Stimulated activated naive CD8-positive, alpha-beta T cell treated with anti-CD3 and anti-CD28 coated beads, Interleukin-15, Interleukin-2, amounts not matched to agents 100 ng/mL and 50 ng/mL, for 24 hours (primary cell): Measurements from ENCODE around the gene DOC2B.
"Not testable (repeated sequence)": the region's sequence is repeated elsewhere in the genome, so short reads cannot be mapped to it uniquely, and the experiment has no call there.

Experiments used
- H3K27ac Mint-ChIP-seq: one replicate; pipeline ENCODE4 v1.8.0; 2021; ENCODE audit warnings: mild to moderate bottlenecking, mixed read lengths
- H3K27me3 Mint-ChIP-seq: one replicate; pipeline ENCODE4 v1.8.0; 2021; ENCODE audit warnings: mixed read lengths
- H3K36me3 Mint-ChIP-seq: one replicate; pipeline ENCODE4 v1.8.0; 2021; ENCODE audit warnings: low read depth, mixed read lengths
- H3K4me1 Mint-ChIP-seq: one replicate; pipeline ENCODE4 v1.8.0; 2021; ENCODE audit warnings: low read depth, mixed read lengths
- H3K4me3 Mint-ChIP-seq: one replicate; pipeline ENCODE4 v1.8.0; 2021; ENCODE audit warnings: mild to moderate bottlenecking, mixed read lengths
- H3K9me3 Mint-ChIP-seq: one replicate; pipeline ENCODE4 v1.8.0; 2021; ENCODE audit warnings: mixed read lengths

DOC2B gene

DNA sequence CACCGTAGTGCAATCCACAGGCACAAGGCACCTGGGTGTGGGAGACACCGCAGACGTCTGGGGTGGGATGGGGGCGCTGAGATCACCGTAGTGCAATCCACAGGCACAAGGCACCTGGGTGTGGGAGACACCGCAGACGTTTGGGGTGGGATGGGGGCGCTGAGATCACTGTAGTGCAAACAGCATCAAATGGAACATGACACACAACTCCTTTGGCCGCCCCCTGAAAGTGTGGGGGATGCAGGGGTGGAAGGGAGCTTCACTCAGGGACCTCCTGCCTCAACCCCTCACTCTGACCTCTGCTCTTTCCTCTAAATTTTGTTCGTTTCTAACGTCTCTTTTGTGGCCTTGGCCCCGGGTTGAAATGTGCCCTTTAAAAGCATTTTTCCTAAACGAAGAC lies 20.3 kb upstream of the DOC2B start:
- H3K4me1 Mint-ChIP-seq, H3K27ac Mint-ChIP-seq: not testable (repeated sequence)

DNA sequence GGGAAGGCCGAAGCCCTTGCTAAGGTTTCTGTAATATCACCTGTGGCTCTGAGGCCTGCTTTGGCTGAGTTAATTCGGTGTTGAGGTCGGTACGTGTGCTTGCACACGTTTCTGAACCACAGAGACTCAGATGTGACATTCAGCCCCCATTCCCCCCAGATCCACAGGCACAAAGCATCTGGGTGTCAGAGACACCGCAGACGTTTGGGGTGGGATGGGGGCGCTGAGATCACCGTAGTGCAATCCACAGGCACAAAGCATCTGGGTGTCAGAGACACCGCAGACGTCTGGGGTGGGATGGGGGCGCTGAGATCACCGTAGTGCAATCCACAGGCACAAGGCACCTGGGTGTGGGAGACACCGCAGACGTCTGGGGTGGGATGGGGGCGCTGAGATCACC lies 19.8 kb upstream of the DOC2B start:
- H3K36me3 Mint-ChIP-seq, H3K9me3 Mint-ChIP-seq, H3K4me3 Mint-ChIP-seq, H3K4me1 Mint-ChIP-seq, H3K27ac Mint-ChIP-seq: not testable (repeated sequence)
- peaks cover 10% of the 10 kb centered on the region for H3K27me3 Mint-ChIP-seq

More for the DNA sequence above, 20.3 kb upstream of the DOC2B start:
- H3K27me3 Mint-ChIP-seq, result peaks cover 10% of the 10 kb centered on the region
- not testable (repeated sequence) for H3K4me3 Mint-ChIP-seq, H3K36me3 Mint-ChIP-seq, H3K9me3 Mint-ChIP-seq

DNA sequence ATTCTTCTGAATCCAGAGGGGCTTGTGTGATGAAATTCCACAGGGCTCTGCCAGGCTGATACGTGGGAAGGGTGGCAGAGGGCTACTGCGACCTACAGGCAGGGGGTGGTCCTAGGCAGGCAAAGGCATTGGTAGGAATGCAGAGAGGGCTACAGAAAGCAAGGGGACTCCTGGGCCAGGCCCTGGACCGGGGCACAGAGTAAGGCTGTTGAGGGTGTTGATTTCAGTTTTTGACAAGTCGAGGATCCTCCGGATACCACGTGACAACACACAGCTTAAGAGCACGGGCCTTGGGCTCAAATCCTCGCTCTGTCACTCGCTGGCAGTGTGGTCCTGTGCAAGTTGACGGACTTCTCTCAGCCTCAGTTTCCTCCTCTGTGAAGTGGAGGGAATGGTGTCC lies 19.1 kb upstream of the DOC2B start:
- H3K27ac Mint-ChIP-seq, result no peak overlapping the region
- H3K27me3 Mint-ChIP-seq, result peaks cover 10% of the 10 kb centered on the region
- no peaks in the 10 kb centered on the region for H3K36me3 Mint-ChIP-seq
- no peaks in the 10 kb centered on the region for H3K4me1 Mint-ChIP-seq
- H3K9me3 Mint-ChIP-seq, result no peaks in the 10 kb centered on the region
- H3K4me3 Mint-ChIP-seq, result no peak overlapping the region

DNA sequence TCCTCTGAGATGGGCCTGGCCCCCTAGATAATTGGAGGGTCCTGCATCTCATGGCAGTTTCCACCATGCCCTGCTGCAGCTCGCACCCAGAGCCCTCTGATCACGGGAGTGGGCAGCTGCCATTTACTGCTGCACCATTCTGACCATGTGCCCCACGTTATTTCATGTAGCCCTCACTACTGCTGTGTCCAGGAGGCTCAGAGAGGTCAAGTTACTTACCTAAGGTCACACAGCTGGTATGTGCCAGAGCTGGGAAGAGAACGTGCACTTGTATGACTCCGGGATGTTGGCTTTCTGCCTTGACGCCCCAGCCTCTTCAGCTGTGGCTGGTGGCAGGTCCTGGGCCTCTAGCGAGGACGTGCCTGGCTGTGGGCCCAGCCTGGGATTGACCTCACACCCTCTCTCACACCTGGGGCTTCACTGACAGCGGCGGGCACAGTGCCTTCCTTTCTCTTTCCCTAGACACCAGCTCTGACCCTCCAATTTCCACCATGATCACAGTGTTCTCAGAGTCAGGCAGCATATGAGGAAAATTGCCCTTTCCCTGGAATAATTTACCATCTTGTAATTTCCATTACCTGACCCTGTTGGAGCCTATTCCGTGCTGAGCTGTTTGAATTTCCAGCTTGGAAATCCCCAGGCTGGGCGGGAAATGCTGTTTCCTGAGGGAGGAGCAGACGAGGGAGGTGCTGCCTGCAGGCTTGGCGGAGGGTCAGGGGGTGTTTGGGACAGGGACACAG lies 18.5 kb upstream of the DOC2B start:
- Mint-ChIP-seq H3K4me3 (no peak overlapping the region), H3K4me1 (no peaks in the 10 kb centered on the region), H3K27me3 (peaks cover 10% of the 10 kb centered on the region), H3K9me3 (no peaks in the 10 kb centered on the region), H3K27ac (no peak overlapping the region), H3K36me3 (no peaks in the 10 kb centered on the region)

DNA sequence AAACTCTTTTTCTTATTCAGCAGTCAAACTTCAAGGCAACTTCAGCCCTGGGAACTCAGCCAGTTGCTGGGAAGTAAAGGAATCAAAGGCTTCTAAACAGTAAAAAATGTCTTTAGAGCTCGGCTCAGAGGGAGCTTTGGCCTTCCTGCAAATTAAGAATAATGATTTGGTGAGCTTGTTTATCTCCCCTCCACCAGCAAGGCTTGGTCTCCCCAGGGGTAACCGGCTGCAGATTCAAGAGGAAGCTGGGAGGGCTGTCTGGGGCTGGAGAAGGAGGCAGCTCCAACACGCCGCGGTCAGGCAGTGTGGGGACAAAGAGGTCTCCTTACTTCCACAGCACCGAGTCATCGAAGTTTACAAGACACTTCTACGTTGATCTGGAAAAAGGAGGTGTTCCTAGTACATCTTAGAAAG lies 17.7 kb upstream of the DOC2B start:
- H3K9me3 Mint-ChIP-seq, result no peaks in the 10 kb centered on the region
- no peaks in the 10 kb centered on the region for H3K4me1 Mint-ChIP-seq
- H3K27me3 Mint-ChIP-seq, result peaks cover 10% of the 10 kb centered on the region
- H3K4me3 Mint-ChIP-seq, result no peak overlapping the region
- H3K36me3 Mint-ChIP-seq, result no peaks in the 10 kb centered on the region
- H3K27ac Mint-ChIP-seq, result no peak overlapping the region

DNA sequence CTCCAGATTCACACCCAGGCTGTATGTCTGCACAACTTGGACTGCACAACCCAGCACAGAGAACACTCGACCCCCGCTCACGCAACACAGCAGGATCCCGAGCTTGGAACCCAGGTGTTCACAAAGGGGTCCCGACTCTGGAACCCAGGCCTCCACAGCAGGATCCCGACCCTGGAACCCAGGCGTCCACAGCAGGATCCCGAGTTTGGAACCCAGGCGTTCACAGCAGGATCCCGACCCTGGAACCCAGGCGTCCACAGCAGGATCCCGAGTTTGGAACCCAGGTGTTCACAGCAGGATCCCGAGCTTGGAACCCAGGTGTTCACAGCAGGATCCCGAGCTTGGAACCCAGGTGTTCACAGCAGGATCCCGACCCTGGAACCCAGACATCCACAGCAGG lies 16.8 kb upstream of the DOC2B start:
- H3K9me3 Mint-ChIP-seq, H3K4me1 Mint-ChIP-seq, H3K4me3 Mint-ChIP-seq, H3K36me3 Mint-ChIP-seq, H3K27ac Mint-ChIP-seq: not testable (repeated sequence)
- peaks cover 10% of the 10 kb centered on the region for H3K27me3 Mint-ChIP-seq

DNA sequence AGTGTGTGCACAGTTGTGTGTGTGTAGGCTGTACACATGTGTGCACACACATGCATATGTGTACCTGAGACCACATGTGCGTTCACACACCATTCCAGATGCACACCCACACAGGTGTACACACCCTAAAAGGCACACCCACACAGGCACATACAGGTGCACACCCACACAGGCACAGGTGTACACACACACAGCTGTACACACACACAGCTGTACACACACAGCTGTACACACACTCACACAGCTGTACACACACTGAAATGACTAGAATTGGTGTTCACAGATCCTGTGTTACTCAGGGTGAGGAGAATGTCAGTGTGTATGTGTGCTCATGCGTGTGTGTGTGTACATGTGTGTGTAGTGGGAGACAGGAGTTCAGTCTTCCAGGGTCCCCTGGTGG lies 15.9 kb upstream of the DOC2B start:
- peaks cover 10% of the 10 kb centered on the region for H3K27me3 Mint-ChIP-seq
- no peak overlapping the region for H3K27ac Mint-ChIP-seq
- H3K36me3 Mint-ChIP-seq, result no peaks in the 10 kb centered on the region
- no peak overlapping the region for H3K4me3 Mint-ChIP-seq
- H3K4me1 Mint-ChIP-seq, result no peaks in the 10 kb centered on the region
- H3K9me3 Mint-ChIP-seq, result no peaks in the 10 kb centered on the region

DNA sequence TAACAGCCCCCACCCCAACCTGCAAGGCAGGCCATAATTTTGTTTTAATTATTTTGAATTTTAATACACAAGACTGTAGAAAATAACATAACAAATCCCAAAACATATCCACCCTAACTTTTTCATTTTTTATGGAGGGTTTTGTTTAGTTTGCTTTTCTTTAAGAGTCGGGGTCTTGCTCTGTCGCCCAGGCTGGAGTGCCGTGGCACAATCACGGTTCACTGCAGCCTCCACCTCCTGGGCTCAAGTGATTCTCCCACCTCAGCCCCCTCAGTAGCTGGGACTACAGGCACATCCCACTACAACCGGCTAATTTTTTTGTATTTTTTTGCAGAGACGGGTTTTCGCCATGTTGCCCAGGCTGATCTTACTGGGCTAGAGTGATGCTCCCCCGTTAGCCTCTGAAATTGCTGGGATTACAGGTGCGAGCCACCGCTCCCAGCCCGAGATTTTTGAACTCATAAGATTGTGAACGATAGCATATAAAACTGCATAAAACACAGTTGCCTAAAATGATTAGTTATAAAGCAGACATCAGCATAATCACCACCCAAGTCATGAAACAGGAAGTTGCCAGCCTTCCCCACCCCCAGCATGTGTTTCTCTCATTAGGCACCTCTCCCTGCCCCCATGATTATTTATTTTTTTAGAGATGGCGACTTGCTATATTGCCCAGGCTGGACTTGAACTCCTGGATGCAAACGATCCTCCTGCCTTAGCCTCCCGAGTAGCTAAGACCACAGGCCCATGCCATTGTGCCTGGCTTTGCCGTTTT lies 13.6 kb upstream of the DOC2B start:
- no peaks in the 10 kb centered on the region for H3K9me3 Mint-ChIP-seq
- H3K27ac Mint-ChIP-seq, result no peak overlapping the region
- no peaks in the 10 kb centered on the region for H3K4me1 Mint-ChIP-seq
- no peak overlapping the region for H3K4me3 Mint-ChIP-seq
- H3K27me3 Mint-ChIP-seq, result peaks cover 5% of the 10 kb centered on the region
- H3K36me3 Mint-ChIP-seq, result no peaks in the 10 kb centered on the region

DNA sequence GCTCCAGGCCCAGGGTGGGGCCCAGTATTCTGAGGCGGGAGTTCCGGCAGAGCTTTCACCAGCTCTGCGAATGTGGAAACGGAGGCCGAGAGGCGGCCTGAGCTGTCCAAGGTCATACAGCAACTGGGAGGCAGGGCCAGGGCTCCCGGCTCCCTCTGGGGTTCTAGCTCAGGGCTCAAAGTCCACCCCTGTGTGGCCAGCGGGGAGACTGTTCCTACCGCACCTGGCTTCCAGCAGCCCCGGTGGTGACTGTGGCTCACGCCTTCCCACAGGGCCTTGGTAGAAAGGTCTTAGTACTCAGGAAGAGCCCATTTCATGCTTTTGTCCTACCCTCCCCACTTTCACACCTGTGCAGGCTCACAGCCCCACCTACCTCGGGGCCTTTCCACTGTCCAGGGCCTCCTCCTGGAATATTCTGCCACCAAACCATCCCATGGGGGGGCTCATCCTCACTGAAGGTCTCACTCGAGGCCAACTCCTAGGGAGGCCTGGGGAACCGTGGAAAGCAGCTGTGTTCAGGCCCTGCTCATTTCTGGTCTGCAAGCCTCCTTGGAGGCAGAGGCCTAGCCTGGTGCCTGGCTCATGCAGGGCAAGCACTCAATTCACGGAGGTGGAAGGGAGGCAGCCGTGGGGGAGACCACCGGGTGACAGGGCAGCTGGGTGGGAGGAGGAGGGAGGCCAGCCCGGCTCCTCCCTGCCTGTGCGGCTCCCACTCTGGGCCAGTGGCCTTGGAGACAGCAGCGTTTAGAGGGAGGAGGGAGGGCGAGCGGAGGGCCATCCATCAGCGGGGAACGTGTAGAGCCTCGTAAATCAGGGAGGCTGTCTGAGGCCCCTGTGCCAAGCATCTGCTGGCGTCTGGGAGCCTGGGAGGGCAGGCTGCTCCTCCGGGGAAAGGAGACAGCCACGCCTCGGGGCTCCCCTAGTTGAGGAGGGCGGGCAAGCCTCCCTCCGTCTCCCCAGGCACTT lies 12.7 kb upstream of the DOC2B start:
- no peak overlapping the region for H3K4me3 Mint-ChIP-seq
- no peak overlapping the region for H3K27ac Mint-ChIP-seq
- peaks cover 4% of the 10 kb centered on the region for H3K27me3 Mint-ChIP-seq
- H3K36me3 Mint-ChIP-seq, result no peaks in the 10 kb centered on the region
- no peaks in the 10 kb centered on the region for H3K9me3 Mint-ChIP-seq
- H3K4me1 Mint-ChIP-seq, result peaks cover 5% of the 10 kb centered on the region

DNA sequence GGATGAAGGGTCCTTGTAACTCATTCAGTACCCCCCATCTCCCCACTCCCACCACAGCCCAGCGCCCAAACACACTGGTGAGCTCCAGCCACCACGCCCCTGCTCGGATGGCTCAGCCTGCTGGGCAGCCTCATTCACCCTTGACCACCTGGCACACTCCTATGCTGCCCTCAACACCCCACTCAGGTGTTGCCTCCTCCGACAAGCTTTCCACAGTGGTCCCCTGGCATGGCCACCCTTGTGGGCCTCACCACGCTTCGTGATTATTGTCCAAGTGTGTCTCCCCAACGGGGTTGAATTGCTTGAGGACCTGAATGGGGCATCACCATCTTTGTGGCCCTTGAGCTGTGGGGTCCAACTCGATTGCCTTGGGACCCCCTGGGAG lies 12.0 kb upstream of the DOC2B start:
- Mint-ChIP-seq H3K27ac (no peak overlapping the region), H3K36me3 (no peaks in the 10 kb centered on the region), H3K4me3 (no peak overlapping the region), H3K9me3 (no peaks in the 10 kb centered on the region), H3K27me3 (peaks cover under 1% of the 10 kb centered on the region), H3K4me1 (peaks cover 9% of the 10 kb centered on the region)

DNA sequence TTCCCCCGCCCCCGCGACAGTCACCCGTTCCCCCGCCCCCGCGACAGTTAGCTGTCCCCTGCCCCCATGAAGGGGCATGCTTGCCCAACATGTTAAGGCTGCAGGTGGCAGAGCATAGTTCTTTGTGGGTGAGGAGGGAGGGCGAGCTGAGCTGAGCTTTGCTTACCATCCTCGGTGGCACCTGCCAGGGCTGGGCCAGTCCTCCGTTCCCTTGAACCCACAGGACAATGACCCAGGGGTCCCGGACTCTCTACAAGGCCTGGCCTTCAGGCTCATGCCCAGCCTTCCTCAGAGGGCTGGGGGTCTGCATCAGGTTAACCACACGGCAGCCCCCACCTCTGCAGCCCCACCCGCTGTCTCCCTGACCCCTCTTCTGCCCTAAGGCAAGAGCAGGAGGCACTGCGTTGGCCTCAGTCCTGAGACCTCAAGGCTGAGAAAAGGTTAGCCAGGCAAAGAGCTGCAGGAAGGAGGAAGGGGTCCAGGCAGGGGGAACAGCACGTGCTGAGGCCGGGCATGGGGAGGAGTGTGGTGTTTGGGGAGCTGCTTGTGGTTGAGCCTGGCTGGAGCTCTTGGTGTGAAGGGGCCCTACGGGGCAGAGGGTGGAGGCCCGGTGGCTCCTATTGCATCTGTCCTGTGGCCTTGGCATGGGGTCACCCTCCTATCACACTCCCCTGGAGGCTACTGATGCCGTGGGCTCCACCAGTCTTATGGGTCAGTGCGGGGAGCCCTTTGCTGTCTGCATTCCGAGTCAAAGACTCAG lies 11.4 kb upstream of the DOC2B start:
- Mint-ChIP-seq H3K4me3 (no peak overlapping the region), H3K4me1 (peaks cover 9% of the 10 kb centered on the region), H3K36me3 (no peaks in the 10 kb centered on the region), H3K27ac (no peak overlapping the region), H3K9me3 (no peaks in the 10 kb centered on the region), H3K27me3 (peaks cover 4% of the 10 kb centered on the region)

DNA sequence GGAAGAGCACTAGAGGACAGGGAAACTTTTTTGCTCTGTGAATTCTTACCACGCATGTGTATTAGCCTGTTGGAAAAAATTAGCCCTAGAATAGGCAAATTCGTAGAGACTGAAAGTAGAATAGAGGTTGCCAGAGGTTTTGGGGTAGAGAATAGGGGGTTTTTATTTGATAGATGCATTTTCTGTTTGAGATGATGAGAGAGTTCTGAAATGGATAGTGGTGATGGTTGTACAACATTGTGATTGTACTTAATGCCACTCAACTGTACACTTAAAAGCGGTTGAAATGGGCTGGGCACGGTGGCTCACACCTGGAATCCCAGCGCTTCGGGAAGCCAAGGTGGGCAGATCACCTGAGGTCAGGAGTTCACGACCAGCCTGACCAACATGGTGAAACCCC lies 8.0 kb upstream of the DOC2B start:
- Mint-ChIP-seq H3K9me3 (no peaks in the 10 kb centered on the region), H3K36me3 (no peaks in the 10 kb centered on the region), H3K27me3 (peaks cover 10% of the 10 kb centered on the region)

DNA sequence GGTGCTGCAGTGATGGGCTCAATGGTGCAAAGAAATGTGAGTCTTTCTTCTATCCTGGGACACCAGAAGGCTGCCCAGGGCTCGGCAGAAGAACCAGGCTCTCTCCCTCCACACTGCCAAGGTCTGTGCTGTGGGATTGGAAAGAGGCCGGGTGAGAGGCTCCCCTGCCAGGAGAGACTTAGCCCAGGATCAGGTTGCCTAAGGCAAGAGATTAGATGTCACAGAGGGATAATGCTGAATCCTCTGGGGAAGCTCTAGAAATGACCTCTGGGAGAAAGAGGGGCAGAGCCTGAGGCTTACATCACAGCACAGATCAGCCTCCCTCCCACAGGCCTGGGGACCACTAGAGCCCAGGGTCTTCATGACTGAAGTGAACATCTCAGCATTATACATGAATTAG lies 5.7 kb upstream of the DOC2B start:
- H3K36me3 Mint-ChIP-seq, result no peaks in the 10 kb centered on the region
- peaks cover 27% of the 10 kb centered on the region for H3K27me3 Mint-ChIP-seq
- H3K9me3 Mint-ChIP-seq, result no peaks in the 10 kb centered on the region
- H3K4me3 Mint-ChIP-seq, result no peak overlapping the region
- peaks cover 17% of the 10 kb centered on the region for H3K4me1 Mint-ChIP-seq
- no peak overlapping the region for H3K27ac Mint-ChIP-seq

More for the DNA sequence above, 8.0 kb upstream of the DOC2B start:
- Mint-ChIP-seq H3K27ac (no peak overlapping the region), H3K4me1 (peaks cover 16% of the 10 kb centered on the region), H3K4me3 (no peak overlapping the region)

DNA sequence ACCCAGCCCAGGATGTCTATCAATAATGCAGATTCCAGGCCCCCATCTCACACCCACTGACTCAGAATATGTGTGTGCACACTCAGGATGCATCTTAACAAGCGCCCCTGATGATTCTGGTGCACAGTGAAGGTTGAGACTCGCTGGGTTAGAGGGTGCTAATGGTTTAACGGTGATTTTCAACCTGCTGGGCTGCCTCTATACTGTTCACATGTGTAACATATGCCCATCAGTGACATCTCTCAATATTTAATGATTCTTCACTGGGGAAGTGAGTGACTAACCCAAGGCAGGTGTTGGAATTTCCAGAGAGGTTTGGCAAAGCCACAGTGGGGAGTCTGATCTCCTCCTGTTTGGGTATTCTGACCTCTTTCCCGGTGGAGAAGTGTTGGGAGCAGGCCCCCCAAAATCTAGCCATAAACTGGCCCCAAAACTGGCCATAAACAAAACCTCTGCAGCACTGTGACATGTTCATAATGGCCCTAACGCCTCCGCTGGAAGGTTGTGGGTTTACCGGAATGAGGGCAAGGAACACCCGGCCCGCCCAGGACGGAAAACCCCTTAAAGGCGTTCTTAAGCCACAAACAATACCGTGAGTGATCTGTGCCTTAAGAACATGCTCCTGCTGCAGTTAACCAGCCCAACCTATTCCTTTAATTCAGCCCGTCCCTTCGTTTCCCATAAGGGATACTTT lies 4.1 kb upstream of the DOC2B start:
- H3K36me3 Mint-ChIP-seq, result no peaks in the 10 kb centered on the region
- no peak overlapping the region for H3K27ac Mint-ChIP-seq
- H3K9me3 Mint-ChIP-seq, result no peaks in the 10 kb centered on the region
- no peak overlapping the region for H3K4me3 Mint-ChIP-seq
- H3K4me1 Mint-ChIP-seq, result peaks cover 21% of the 10 kb centered on the region
- H3K27me3 Mint-ChIP-seq, result peaks cover 32% of the 10 kb centered on the region
